GM12891 (cell line): Measurements from ENCODE around the gene TAS1R1.

ENCODE experiments used
- PAX5 ChIP-seq: IDR thresholded peaks from 2 replicates; pipeline ENCODE4 v1.6.1; 2011; ENCODE audit warnings: low read length, moderate library complexity, mild to moderate bottlenecking; ENCODE audit not compliant: insufficient read depth, severe bottlenecking
- POLR2A ChIP-seq: IDR thresholded peaks from 2 replicates; pipeline ENCODE4 v1.6.1; 2011; ENCODE audit warnings: low read depth, low read length, control low read depth
- POLR2AphosphoS5 ChIP-seq: IDR thresholded peaks from 2 replicates; pipeline ENCODE4 v1.6.1; 2011; ENCODE audit warnings: low read depth, low read length, control low read depth
- TAF1 ChIP-seq: IDR thresholded peaks from 2 replicates; pipeline ENCODE4 v1.6.1; 2011; ENCODE audit warnings: low read depth, low read length, control low read depth

- TF ChIP-seq PAX5 (no peak), POLR2A (no peak), POLR2AphosphoS5 (no peak), TAF1 (no peak)
Observed at GRCh38 chr1:6585841-6586240, 30.7 kb downstream of the TAS1R1 start.
